T-helper 22 cell (primary cell): Measurements from ENCODE around the gene CACNA1G.

Experiments
- DNase-seq: peaks from one replicate; pipeline ENCODE4 v3.0.0-alpha.2; 2020; ENCODE audit warnings: low read depth

CACNA1G gene

GRCh38 chr17:50656509-50656908, 96.0 kb downstream of the CACNA1G start:
- no peak for DNase-seq

GRCh38 chr17:50657054-50657453, 96.5 kb downstream of the CACNA1G start:
- no peak for DNase-seq

- no peak for DNase-seq
Measured at GRCh38 chr17:50657627-50658026, 97.1 kb downstream of the CACNA1G start.

GRCh38 chr17:50658616-50659015, 98.1 kb downstream of the CACNA1G start:
- DNase-seq = no peak

GRCh38 chr17:50659179-50659578, 98.7 kb downstream of the CACNA1G start:
- DNase-seq = no peak

GRCh38 chr17:50660042-50660886, 99.7 kb downstream of the CACNA1G start:
- DNase-seq = no peak

GRCh38 chr17:50660887-50661345, 100.4 kb downstream of the CACNA1G start:
- DNase-seq = no peak

GRCh38 chr17:50661348-50661747, 100.8 kb downstream of the CACNA1G start:
- no peak for DNase-seq

GRCh38 chr17:50661795-50662391, 101.4 kb downstream of the CACNA1G start:
- DNase-seq = no peak

- no peak for DNase-seq
Measured at GRCh38 chr17:50662632-50663225, 102.2 kb downstream of the CACNA1G start.

GRCh38 chr17:50663812-50664374, 103.4 kb downstream of the CACNA1G start:
- DNase-seq = no peak

- no peak for DNase-seq
Measured at GRCh38 chr17:50664788-50665458, 104.4 kb downstream of the CACNA1G start.

GRCh38 chr17:50665838-50666237, 105.3 kb downstream of the CACNA1G start:
- no peak for DNase-seq

- DNase-seq = no peak
Measured at GRCh38 chr17:50666316-50666715, 105.8 kb downstream of the CACNA1G start.

GRCh38 chr17:50667259-50668024, 106.9 kb downstream of the CACNA1G start:
- no peak for DNase-seq

- no peak for DNase-seq
Measured at GRCh38 chr17:50668025-50668837, 107.7 kb downstream of the CACNA1G start.

GRCh38 chr17:50668838-50669581, 108.5 kb downstream of the CACNA1G start:
- DNase-seq = no peak

GRCh38 chr17:50672071-50672470, 111.6 kb downstream of the CACNA1G start:
- no peak for DNase-seq

- DNase-seq = no peak
Measured at GRCh38 chr17:50672831-50673551, 112.5 kb downstream of the CACNA1G start.
